ENCODE results near the gene DIP2A.

Gene DIP2A

DNA sequence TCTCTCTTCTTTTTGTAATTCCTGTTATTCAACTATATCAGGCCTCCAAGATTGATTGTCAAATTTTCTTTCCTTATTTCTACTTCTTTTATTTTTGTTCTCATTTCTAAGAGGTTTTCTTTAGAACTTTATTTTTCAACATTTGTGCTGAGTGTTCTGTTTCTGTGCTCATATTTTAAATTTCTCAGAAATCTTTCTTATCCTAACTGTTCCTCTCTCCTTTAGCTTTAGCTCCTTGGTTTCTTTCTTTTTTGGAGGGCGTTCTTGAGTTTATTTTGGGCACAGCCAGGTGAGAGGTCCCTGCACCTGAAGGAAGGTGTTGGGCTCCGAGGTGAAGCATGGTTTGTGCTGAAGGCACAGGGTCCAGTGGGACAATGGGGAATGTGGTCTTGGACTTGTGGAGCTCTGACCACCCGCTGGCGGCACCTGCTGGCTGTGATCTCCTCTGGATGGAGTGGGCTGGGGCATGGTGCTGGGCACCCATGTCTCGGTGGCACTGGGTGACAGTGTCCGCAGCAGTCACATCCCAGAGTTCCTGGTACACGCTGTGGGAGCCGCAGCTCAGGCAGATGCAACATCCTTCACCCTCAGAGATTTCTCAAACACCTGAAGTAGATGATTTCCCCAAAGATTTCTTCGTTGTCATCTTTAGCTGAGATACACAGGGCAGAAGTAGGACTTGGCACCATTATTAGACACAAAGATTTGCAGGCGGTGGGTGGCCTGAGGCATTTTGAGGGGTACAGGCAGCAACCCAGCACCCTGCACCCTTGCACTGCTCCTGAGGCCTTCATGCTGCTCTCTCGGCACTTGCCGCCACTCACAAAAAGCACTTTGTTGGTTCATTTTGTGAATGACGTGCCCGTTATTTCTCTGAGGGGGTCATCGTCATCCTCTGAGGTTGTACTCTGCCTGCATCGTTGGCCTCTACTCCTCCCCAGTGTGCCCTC is 38.2 kb upstream of the DIP2A start:
- Histone ChIP-seq H3K79me2 (ENCODE audit: low read length) (no peaks in the 10 kb centered on the region), H3K27ac (ENCODE audit: low read length) (no peak overlapping the region), H3K9ac (ENCODE audit: low read length) (no peak overlapping the region), H2AFZ (ENCODE audit: low read depth, low read length) (no peak overlapping the region), H3K27me3 (ENCODE audit: low read depth, low read length) (no peaks in the 10 kb centered on the region), H3K36me3 (replicated peaks; ENCODE audit: low read depth, low read length) (peaks cover 12% of the 10 kb centered on the region), H3K4me1 (ENCODE audit: low read length) (no peaks in the 10 kb centered on the region), H3K9me3 (ENCODE audit: insufficient read depth, low read length) (no peaks in the 10 kb centered on the region), H3K4me2 (ENCODE audit: low read length) (no peak overlapping the region), H3K4me3 (ENCODE audit: low read length) (no peak overlapping the region), H4K20me1 (ENCODE audit: insufficient read depth, low read length) (no peaks in the 10 kb centered on the region)
- no peak for TF ChIP-seq EZH2phosphoT487 (IDR thresholded peaks at IDR 0.05; ENCODE audit: low read depth)
- TF ChIP-seq, protein P1, sequence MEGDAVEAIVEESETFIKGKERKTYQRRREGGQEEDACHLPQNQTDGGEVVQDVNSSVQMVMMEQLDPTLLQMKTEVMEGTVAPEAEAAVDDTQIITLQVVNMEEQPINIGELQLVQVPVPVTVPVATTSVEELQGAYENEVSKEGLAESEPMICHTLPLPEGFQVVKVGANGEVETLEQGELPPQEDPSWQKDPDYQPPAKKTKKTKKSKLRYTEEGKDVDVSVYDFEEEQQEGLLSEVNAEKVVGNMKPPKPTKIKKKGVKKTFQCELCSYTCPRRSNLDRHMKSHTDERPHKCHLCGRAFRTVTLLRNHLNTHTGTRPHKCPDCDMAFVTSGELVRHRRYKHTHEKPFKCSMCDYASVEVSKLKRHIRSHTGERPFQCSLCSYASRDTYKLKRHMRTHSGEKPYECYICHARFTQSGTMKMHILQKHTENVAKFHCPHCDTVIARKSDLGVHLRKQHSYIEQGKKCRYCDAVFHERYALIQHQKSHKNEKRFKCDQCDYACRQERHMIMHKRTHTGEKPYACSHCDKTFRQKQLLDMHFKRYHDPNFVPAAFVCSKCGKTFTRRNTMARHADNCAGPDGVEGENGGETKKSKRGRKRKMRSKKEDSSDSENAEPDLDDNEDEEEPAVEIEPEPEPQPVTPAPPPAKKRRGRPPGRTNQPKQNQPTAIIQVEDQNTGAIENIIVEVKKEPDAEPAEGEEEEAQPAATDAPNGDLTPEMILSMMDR (IDR thresholded peaks at IDR 0.05; ENCODE audit: low read depth, low read length), result no peak

DNA sequence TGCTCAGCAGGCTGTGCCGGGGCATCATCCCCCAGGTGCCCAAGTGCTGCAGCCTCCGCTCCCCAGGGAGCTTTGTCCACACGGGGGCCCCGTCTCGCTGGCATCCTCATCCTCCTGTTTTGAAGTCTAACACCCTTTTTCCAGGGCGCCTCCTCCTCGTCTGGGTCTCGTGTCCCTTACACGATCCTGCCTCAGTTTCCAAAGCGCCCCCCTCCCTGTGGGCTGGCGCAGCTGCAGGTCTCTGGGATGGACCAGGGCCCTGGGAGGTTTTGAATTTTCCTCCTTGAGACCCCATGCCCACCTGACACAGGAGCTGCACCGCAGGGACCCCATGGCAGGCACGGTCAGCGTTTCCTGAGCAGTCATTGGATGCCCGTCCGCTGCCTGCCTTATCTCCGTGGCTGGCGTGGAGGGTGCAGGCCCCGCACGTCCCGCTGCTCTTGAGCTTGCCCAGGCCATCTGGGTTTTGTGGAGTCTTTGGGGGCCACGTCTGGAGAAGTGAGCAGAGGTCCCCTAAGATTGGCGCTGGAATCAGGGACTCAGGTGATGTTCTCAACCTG is 37.4 kb upstream of the DIP2A start:
- H3K36me3 ChIP-seq (replicated peaks; ENCODE audit: low read depth, low read length), result peaks cover 5% of the 10 kb centered on the region
- H3K9ac ChIP-seq (ENCODE audit: low read length), result no peak overlapping the region
- no peak overlapping the region for H3K4me3 ChIP-seq (ENCODE audit: low read length)
- no peaks in the 10 kb centered on the region for H3K4me1 ChIP-seq (ENCODE audit: low read length)
- H3K4me2 ChIP-seq (ENCODE audit: low read length), result no peak overlapping the region
- no peak overlapping the region for H2AFZ ChIP-seq (ENCODE audit: low read depth, low read length)
- H3K79me2 ChIP-seq (ENCODE audit: low read length), result no peaks in the 10 kb centered on the region
- H3K27me3 ChIP-seq (ENCODE audit: low read depth, low read length), result no peaks in the 10 kb centered on the region
- H3K9me3 ChIP-seq (ENCODE audit: insufficient read depth, low read length), result no peaks in the 10 kb centered on the region
- no peaks in the 10 kb centered on the region for H4K20me1 ChIP-seq (ENCODE audit: insufficient read depth, low read length)
- TF ChIP-seq, protein P1 (IDR thresholded peaks at IDR 0.05; ENCODE audit: low read depth, low read length), result no peak
- TF ChIP-seq EZH2phosphoT487 (IDR thresholded peaks at IDR 0.05; ENCODE audit: low read depth), result no peak
- H3K27ac ChIP-seq (ENCODE audit: low read length), result no peak overlapping the region

DNA sequence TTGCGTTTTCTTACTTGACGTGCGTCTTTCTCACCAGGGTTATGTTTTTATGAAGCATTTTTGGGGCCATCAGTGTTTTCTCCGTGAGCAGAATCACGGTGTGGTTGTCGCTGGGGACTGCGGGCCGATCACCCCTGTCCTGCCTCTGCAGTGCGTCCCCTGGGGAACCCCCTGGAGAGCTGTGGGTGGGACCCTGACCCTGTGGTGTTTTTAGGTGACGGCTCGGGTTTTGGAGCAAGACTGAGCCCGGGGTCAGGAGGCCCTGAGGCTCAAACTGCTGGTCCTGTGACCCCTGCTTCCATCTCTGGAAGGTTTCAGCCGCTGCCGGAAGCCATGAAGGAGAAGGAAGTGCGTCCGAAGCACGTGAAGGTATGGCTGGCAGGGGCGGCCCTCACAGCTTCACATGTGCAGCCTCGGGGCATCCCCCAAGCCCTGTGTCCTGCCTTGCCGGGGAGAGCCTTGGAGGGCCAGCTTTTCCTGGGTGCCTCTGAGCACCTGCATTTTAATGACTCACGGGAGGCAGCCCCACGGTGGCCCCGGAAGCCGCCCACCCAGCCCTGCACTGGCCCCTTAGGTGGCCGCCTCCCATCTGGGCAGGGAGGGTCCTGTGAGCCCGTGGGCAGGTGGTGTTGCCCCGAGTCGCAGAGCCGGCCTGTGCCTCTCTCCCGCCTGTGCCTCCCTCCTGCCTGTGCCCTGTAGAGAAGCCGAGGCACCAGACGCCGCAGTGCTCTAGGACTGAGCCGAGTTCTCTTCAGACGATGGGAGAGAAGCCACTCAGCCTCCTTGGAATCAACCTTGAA is 36.7 kb upstream of the DIP2A start:
- no peak overlapping the region for H2AFZ ChIP-seq (ENCODE audit: low read depth, low read length)
- no peak overlapping the region for H3K4me3 ChIP-seq (ENCODE audit: low read length)
- H3K36me3 ChIP-seq (replicated peaks; ENCODE audit: low read depth, low read length), result peaks cover 5% of the 10 kb centered on the region
- no peaks in the 10 kb centered on the region for H3K4me1 ChIP-seq (ENCODE audit: low read length)
- TF ChIP-seq EZH2phosphoT487 (IDR thresholded peaks at IDR 0.05; ENCODE audit: low read depth), result no peak
- TF ChIP-seq, protein P1 (IDR thresholded peaks at IDR 0.05; ENCODE audit: low read depth, low read length), result no peak
- no peaks in the 10 kb centered on the region for H4K20me1 ChIP-seq (ENCODE audit: insufficient read depth, low read length)
- H3K9ac ChIP-seq (ENCODE audit: low read length), result no peak overlapping the region
- H3K4me2 ChIP-seq (ENCODE audit: low read length), result no peak overlapping the region
- H3K27me3 ChIP-seq (ENCODE audit: low read depth, low read length), result no peaks in the 10 kb centered on the region
- no peaks in the 10 kb centered on the region for H3K9me3 ChIP-seq (ENCODE audit: insufficient read depth, low read length)
- H3K27ac ChIP-seq (ENCODE audit: low read length), result no peak overlapping the region
- H3K79me2 ChIP-seq (ENCODE audit: low read length), result no peaks in the 10 kb centered on the region

Data from OCI-LY3 (cell line).